ENCODE measurements around the gene SATB2.

GRCh38 chr2:199467066-199467822 is 9.5 kb upstream of the SATB2 start:
- TF ChIP-seq, protein P1, sequence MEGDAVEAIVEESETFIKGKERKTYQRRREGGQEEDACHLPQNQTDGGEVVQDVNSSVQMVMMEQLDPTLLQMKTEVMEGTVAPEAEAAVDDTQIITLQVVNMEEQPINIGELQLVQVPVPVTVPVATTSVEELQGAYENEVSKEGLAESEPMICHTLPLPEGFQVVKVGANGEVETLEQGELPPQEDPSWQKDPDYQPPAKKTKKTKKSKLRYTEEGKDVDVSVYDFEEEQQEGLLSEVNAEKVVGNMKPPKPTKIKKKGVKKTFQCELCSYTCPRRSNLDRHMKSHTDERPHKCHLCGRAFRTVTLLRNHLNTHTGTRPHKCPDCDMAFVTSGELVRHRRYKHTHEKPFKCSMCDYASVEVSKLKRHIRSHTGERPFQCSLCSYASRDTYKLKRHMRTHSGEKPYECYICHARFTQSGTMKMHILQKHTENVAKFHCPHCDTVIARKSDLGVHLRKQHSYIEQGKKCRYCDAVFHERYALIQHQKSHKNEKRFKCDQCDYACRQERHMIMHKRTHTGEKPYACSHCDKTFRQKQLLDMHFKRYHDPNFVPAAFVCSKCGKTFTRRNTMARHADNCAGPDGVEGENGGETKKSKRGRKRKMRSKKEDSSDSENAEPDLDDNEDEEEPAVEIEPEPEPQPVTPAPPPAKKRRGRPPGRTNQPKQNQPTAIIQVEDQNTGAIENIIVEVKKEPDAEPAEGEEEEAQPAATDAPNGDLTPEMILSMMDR (IDR thresholded peaks at IDR 0.05; ENCODE audit: poor library complexity, severe bottlenecking), result no peak
- TF ChIP-seq EZH2 (IDR thresholded peaks at IDR 0.05; ENCODE audit: borderline replicate concordance, insufficient read depth, low read length, poor library complexity, severe bottlenecking) (no peak), TAF1 (IDR thresholded peaks at IDR 0.05; ENCODE audit: low read depth) (no peak), POLR2AphosphoS5 (IDR thresholded peaks at IDR 0.05) (no peak), EP300 (conservative IDR thresholded peaks at IDR 0.05; ENCODE audit: poor library complexity, severe bottlenecking) (no peak), RAD21 (conservative IDR thresholded peaks at IDR 0.05) (no peak), MXI1 (conservative IDR thresholded peaks at IDR 0.05; ENCODE audit: poor library complexity, severe bottlenecking) (no peak), SMC3 (conservative IDR thresholded peaks at IDR 0.05; ENCODE audit: poor library complexity) (no peak)
- TF ChIP-seq, protein P2, sequence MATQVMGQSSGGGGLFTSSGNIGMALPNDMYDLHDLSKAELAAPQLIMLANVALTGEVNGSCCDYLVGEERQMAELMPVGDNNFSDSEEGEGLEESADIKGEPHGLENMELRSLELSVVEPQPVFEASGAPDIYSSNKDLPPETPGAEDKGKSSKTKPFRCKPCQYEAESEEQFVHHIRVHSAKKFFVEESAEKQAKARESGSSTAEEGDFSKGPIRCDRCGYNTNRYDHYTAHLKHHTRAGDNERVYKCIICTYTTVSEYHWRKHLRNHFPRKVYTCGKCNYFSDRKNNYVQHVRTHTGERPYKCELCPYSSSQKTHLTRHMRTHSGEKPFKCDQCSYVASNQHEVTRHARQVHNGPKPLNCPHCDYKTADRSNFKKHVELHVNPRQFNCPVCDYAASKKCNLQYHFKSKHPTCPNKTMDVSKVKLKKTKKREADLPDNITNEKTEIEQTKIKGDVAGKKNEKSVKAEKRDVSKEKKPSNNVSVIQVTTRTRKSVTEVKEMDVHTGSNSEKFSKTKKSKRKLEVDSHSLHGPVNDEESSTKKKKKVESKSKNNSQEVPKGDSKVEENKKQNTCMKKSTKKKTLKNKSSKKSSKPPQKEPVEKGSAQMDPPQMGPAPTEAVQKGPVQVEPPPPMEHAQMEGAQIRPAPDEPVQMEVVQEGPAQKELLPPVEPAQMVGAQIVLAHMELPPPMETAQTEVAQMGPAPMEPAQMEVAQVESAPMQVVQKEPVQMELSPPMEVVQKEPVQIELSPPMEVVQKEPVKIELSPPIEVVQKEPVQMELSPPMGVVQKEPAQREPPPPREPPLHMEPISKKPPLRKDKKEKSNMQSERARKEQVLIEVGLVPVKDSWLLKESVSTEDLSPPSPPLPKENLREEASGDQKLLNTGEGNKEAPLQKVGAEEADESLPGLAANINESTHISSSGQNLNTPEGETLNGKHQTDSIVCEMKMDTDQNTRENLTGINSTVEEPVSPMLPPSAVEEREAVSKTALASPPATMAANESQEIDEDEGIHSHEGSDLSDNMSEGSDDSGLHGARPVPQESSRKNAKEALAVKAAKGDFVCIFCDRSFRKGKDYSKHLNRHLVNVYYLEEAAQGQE (IDR thresholded peaks at IDR 0.05; ENCODE audit: borderline replicate concordance), result no peak
